PC-3 (cell line): ENCODE measurements around the gene MYH9. TPM values are rescaled to one million over a fixed set of nuclear protein-coding genes. Genes with fewer than 3 reads are reported as not detected.
A peak's percentile ranks its signal among the peaks of the same experiment; 100 is the strongest.

Source experiments
- ATAC-seq: fragments of 200-7000 bp; cut with Tn5 transposase; 2 replicates; pipeline ENCODE4 v1.9.1; 2020; ENCODE audit warnings: mild to moderate bottlenecking, moderate library complexity
- BruUV-seq: library from RNA; stranded (reverse); fragments of 400-500 nt; replicated peaks from 2 replicates; lab custom pipeline; 2021; lab: Mats Ljungman, UMichigan
- CTCF ChIA-PET: fragments of 300-600 bp; sonication (Branson Sonifier 250); formaldehyde crosslinking; loops from one replicate; lab custom pipeline; 2022; ENCODE audit warnings: antibody characterized with exemption; lab: Charles Lee
- POLR2A ChIA-PET: fragments of 300-600 bp; sonication (Branson Sonifier 250); formaldehyde crosslinking; loops from one replicate; lab custom pipeline; 2022; ENCODE audit warnings: antibody characterized with exemption; ENCODE audit not compliant: unreplicated experiment; lab: Charles Lee
- DNase-seq: peaks from one replicate; pipeline ENCODE4 v3.0.0-alpha.2; 2015
- H2AFZ ChIP-seq: fragments of 300-600 bp; sonication (generic); 2 replicates; pipeline ENCODE4 v1.6.0; 2016; ENCODE audit warnings: antibody characterized with exemption, low read length
- H3F3A ChIP-seq: fragments of 300-600 bp; sonication (generic); one replicate; pipeline ENCODE4 v1.6.0; 2017; ENCODE audit warnings: antibody characterized with exemption, low read length, control low read depth, mild to moderate bottlenecking; ENCODE audit not compliant: unreplicated experiment
- H3K27ac ChIP-seq: fragments of 300-600 bp; sonication (generic); 2 replicates; pipeline ENCODE4 v1.5.1; 2016; ENCODE audit warnings: mild to moderate bottlenecking, low read length
- H3K27me3 ChIP-seq: fragments of 300-600 bp; sonication (generic); 2 replicates; pipeline ENCODE4 v1.6.1; 2016; ENCODE audit warnings: low read length, mixed read lengths
- H3K36me3 ChIP-seq: fragments of 300-600 bp; sonication (generic); 2 replicates; pipeline ENCODE4 v1.6.1; 2016; ENCODE audit warnings: low read depth, mixed run types, low read length, mixed read lengths
- H3K4me1 ChIP-seq: fragments of 300-600 bp; sonication (generic); 2 replicates; pipeline ENCODE4 v1.5.1; 2016; ENCODE audit warnings: low read length; ENCODE audit not compliant: insufficient read depth
- H3K4me2 ChIP-seq: fragments of 300-600 bp; sonication (generic); 2 replicates; pipeline ENCODE4 v1.6.0; 2016; ENCODE audit warnings: low read length
- H3K4me3 ChIP-seq: fragments of 300-600 bp; sonication (generic); 2 replicates; pipeline ENCODE4 v1.5.1; 2016; ENCODE audit warnings: mild to moderate bottlenecking, low read length, mixed read lengths
- H3K79me2 ChIP-seq: fragments of 300-600 bp; sonication (generic); 2 replicates; pipeline ENCODE4 v1.6.1; 2017; ENCODE audit warnings: low read length, mixed read lengths
- H3K9ac ChIP-seq: fragments of 300-600 bp; sonication (generic); 2 replicates; pipeline ENCODE4 v1.6.0; 2016; ENCODE audit warnings: mild to moderate bottlenecking, low read length
- H3K9me2 ChIP-seq: fragments of 300-600 bp; sonication (generic); replicated peaks from 2 replicates; pipeline ENCODE4 v1.6.1; 2016; ENCODE audit warnings: mixed run types, low read length, mixed read lengths
- H3K9me3 ChIP-seq: fragments of 300-600 bp; sonication (generic); 2 replicates; pipeline ENCODE4 v1.6.1; 2016; ENCODE audit warnings: low read length, mixed read lengths
- H4K20me1 ChIP-seq: fragments of 300-600 bp; sonication (generic); 2 replicates; pipeline ENCODE4 v1.6.1; 2016; ENCODE audit warnings: low read length, mixed read lengths
- CTCF ChIP-seq: fragments of 300-600 bp; sonication (generic); conservative IDR thresholded peaks from 2 replicates; pipeline ENCODE4 v1.5.1; 2017; ENCODE audit warnings: antibody characterized with exemption, low read depth, mild to moderate bottlenecking, low read length
- EZH2 ChIP-seq: fragments of 300-600 bp; sonication (generic); IDR thresholded peaks from one replicate; pipeline ENCODE4 v1.6.1; 2017; ENCODE audit warnings: antibody characterized with exemption, mild to moderate bottlenecking, low read length; ENCODE audit not compliant: unreplicated experiment
- EZH2phosphoT487 ChIP-seq: fragments of 300-600 bp; sonication (generic); IDR thresholded peaks from 2 replicates; pipeline ENCODE4 v1.6.1; 2018; ENCODE audit warnings: mild to moderate bottlenecking, antibody characterized with exemption, low read length, borderline replicate concordance
- intact Hi-C: fragments of 100-400 bp; cut with micrococcal nuclease; formaldehyde crosslinking; loops from 2 replicates; pipeline ENCODE4 v1.9.0; 2023
- total RNA-seq: library from RNA; depleted of rRNA; stranded (reverse); fragments of >200 nt; gene quantifications from 2 replicates; pipeline ENCODE4 v1.2.3, GENCODE V29; 2014

MYH9 gene
- total RNA-seq, 1 experiment from 2014 or later = 357 TPM

GRCh38 chr22:36358533-36359469 is 29.0 kb downstream of the MYH9 start:
- peaks cover 85% of the 10 kb centered on the region for H4K20me1 ChIP-seq
- peaks cover 17% of the 10 kb centered on the region for H3K36me3 ChIP-seq
- no peak overlapping the region for H2AFZ ChIP-seq
- H3K79me2 ChIP-seq = peaks cover 100% of the 10 kb centered on the region
- H3F3A ChIP-seq = no peaks in the 10 kb centered on the region
- BruUV-seq = no TSS peak
- POLR2A ChIA-PET = no interaction called here
- H3K27ac ChIP-seq = peak overlapping the region; percentile 46
- ATAC-seq (peak; percentile 16; the same call in 1 of the 2 replicates), DNase-seq (peak; percentile 43)
- CTCF ChIA-PET = no interaction called here
- H3K9me2 ChIP-seq = no peaks in the 10 kb centered on the region
- TF ChIP-seq CTCF = no peak
- no peak for TF ChIP-seq EZH2phosphoT487
- no peak for TF ChIP-seq EZH2
- H3K9me3 ChIP-seq = no peaks in the 10 kb centered on the region
- intact Hi-C loops = no loop called here
- no peak overlapping the region for H3K4me3 ChIP-seq
- peaks cover 71% of the 10 kb centered on the region for H3K4me1 ChIP-seq
- H3K9ac ChIP-seq = no peak overlapping the region
- H3K4me2 ChIP-seq = peak overlapping the region; percentile 41
- no peaks in the 10 kb centered on the region for H3K27me3 ChIP-seq

- Histone ChIP-seq H3K36me3 (peaks cover 17% of the 10 kb centered on the region), H3F3A (no peaks in the 10 kb centered on the region), H3K27me3 (no peaks in the 10 kb centered on the region), H3K9me2 (no peaks in the 10 kb centered on the region), H3K4me2 (0 out of 2 replicates have a peak overlapping the region, but pooled peaks have one; percentile 4), H3K9ac (0 out of 2 replicates have a peak overlapping the region, but pooled peaks have one; percentile 14), H4K20me1 (peaks cover 78% of the 10 kb centered on the region), H3K27ac (peak overlapping the region; percentile 66), H3K79me2 (peaks cover 100% of the 10 kb centered on the region), H3K4me1 (peaks cover 70% of the 10 kb centered on the region), H3K4me3 (no peak overlapping the region), H2AFZ (no peak overlapping the region), H3K9me3 (no peaks in the 10 kb centered on the region)
- ChIA-PET CTCF (no interaction called here), POLR2A (interaction anchor here (0.6 kb wide), 3 partner anchors 27 to 103 kb away, joined by 3 to 4 read pairs (median 4); no protein-coding TSS in a partner anchor)
- ATAC-seq (no peak), DNase-seq (peak; percentile 56)
- BruUV-seq = no TSS peak
- no peak for TF ChIP-seq EZH2phosphoT487
- no peak for TF ChIP-seq CTCF
- TF ChIP-seq EZH2 = no peak
- intact Hi-C loops = no loop called here
Observed at GRCh38 chr22:36356708-36357624, 30.8 kb downstream of the MYH9 start.
